GM12892 (cell line): ENCODE data around the gene PPP2R2D.

Source experiments
- DNase-seq: peaks from one replicate; pipeline ENCODE4 v3.0.0; 2011; ENCODE audit not compliant: insufficient read length
- FAIRE-seq: peaks from 2 replicates; lab custom pipeline; 2011; peaks lifted over from hg19 to GRCh38; lab: Jason Lieb, UNC
- POLR2A ChIP-seq: IDR thresholded peaks from 2 replicates; pipeline ENCODE4 v1.6.1; 2011; ENCODE audit warnings: low read depth, low read length, control low read depth
- POLR2AphosphoS5 ChIP-seq: IDR thresholded peaks from 2 replicates; pipeline ENCODE4 v1.6.1; 2011; ENCODE audit warnings: low read depth, low read length, control low read depth
- TAF1 ChIP-seq: IDR thresholded peaks from 2 replicates; pipeline ENCODE4 v1.6.1; 2011; ENCODE audit warnings: low read depth, mild to moderate bottlenecking, control low read depth, low read length, borderline replicate concordance

PPP2R2D gene

GRCh38 chr10:131955591-131956340 lies 55.0 kb downstream of the PPP2R2D start:
- no peak for TF ChIP-seq POLR2AphosphoS5
- TF ChIP-seq POLR2A: no peak
- no peak for TF ChIP-seq TAF1
- FAIRE-seq (no peak), DNase-seq (no peak)

- DNase-seq (no peak), FAIRE-seq (no peak)
- TF ChIP-seq POLR2AphosphoS5 (no peak), POLR2A (no peak), TAF1 (no peak)
Measured at GRCh38 chr10:131959841-131960240, 59.0 kb downstream of the PPP2R2D start.

GRCh38 chr10:131960631-131961046 lies 59.8 kb downstream of the PPP2R2D start:
- FAIRE-seq (no peak), DNase-seq (no peak)
- TF ChIP-seq POLR2AphosphoS5: no peak
- TF ChIP-seq POLR2A: no peak
- TF ChIP-seq TAF1: no peak

- no peak for TF ChIP-seq POLR2A
- TF ChIP-seq TAF1: no peak
- TF ChIP-seq POLR2AphosphoS5: no peak
- FAIRE-seq (no peak), DNase-seq (no peak)
Measured at GRCh38 chr10:131961047-131961776, 60.4 kb downstream of the PPP2R2D start.

GRCh38 chr10:131961777-131962662 lies 61.2 kb downstream of the PPP2R2D start:
- no peak for FAIRE-seq
- no peak for DNase-seq
- TF ChIP-seq TAF1 (no peak), POLR2AphosphoS5 (no peak), POLR2A (no peak)

- DNase-seq: no peak
- no peak for FAIRE-seq
- no peak for TF ChIP-seq POLR2AphosphoS5
- TF ChIP-seq POLR2A: no peak
- no peak for TF ChIP-seq TAF1
Measured at GRCh38 chr10:131963350-131963749, 62.5 kb downstream of the PPP2R2D start.

- no peak for TF ChIP-seq TAF1
- TF ChIP-seq POLR2AphosphoS5: no peak
- no peak for TF ChIP-seq POLR2A
- FAIRE-seq (no peak), DNase-seq (no peak)
Measured at GRCh38 chr10:131963811-131964210, 63.0 kb downstream of the PPP2R2D start.

GRCh38 chr10:131964298-131964697 lies 63.5 kb downstream of the PPP2R2D start:
- FAIRE-seq: no peak
- no peak for DNase-seq
- TF ChIP-seq POLR2A (no peak), TAF1 (no peak)

GRCh38 chr10:131968949-131969348 lies 68.1 kb downstream of the PPP2R2D start:
- no peak for TF ChIP-seq TAF1
- no peak for TF ChIP-seq POLR2A
- TF ChIP-seq POLR2AphosphoS5: no peak
- DNase-seq (no peak), FAIRE-seq (no peak)

- FAIRE-seq: no peak
Measured at GRCh38 chr10:131970946-131971345, 70.1 kb downstream of the PPP2R2D start.

GRCh38 chr10:131971591-131971990 lies 70.8 kb downstream of the PPP2R2D start:
- no peak for TF ChIP-seq TAF1
- no peak for TF ChIP-seq POLR2AphosphoS5
- TF ChIP-seq POLR2A: no peak
- no peak for FAIRE-seq
- DNase-seq: no peak

More at GRCh38 chr10:131970946-131971345, 70.1 kb downstream of the PPP2R2D start:
- no peak for DNase-seq
- TF ChIP-seq POLR2A (no peak), POLR2AphosphoS5 (no peak), TAF1 (no peak)
